Stimulated activated CD8-positive, alpha-beta memory T cell treated with anti-CD3 and anti-CD28 coated beads, Interleukin-4, amount 100 ng/mL, for 1 hour (primary cell): ENCODE data around the gene CFAP61.
"Not testable (repeated sequence)": the region's sequence is repeated elsewhere in the genome, so short reads cannot be mapped to it uniquely, and the experiment has no call there.

ENCODE experiments used
- DNase-seq, 2 donors: peaks; one replicate each; pipeline ENCODE4 v3.0.0-alpha.2; 2020; ENCODE audit warnings: low read depth in 2 of 2, low spot score in 1 of 2

CFAP61 gene

GRCh38 chr20:20318365-20319161, 266.2 kb downstream of the CFAP61 start:
- DNase-seq: no peak

DNA sequence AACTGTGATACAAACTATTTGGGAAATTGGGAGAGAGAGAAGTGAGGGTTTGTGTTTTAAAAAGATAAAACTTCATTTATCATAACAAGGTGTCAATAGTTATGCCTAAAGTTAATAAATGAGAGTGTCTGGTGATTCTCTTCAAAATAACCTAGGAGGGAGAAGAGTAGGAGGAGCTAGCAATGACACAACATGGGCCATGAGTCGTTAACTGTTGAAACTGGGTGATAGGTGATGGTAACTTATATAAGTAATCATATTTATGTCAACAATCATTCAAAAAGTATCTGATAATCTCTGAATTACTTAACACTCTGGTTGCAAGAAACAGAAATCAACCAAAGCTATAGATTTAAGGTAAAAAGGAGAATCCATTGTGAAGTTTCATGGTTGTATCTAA, 268.8 kb downstream of the CFAP61 start:
- no peak for DNase-seq

DNA sequence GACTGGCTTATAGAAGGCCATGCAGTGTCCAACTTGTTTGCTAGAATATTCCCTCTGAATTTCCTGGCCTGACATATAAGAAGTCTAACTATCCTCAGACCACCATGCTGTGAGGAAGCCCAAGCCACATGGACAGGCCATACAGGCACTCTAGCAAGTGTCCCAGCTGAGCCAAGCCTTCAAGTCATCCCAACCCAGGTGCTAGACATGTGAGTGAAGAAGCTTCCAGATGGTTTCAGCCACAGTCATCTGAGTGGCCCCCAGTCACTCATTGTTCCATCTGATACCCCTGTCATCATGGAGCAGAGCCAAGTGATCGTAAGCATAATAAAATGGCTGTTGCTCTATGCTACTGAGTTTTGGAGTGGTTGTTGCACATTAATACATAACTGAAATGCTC, 269.6 kb downstream of the CFAP61 start:
- DNase-seq: no peak

GRCh38 chr20:20322912-20323311, 270.6 kb downstream of the CFAP61 start:
- DNase-seq: no peak

- no peak for DNase-seq
These were observed 275.4 kb downstream of the CFAP61 start for GRCh38 chr20:20327746-20328145.

GRCh38 chr20:20329564-20329963, 277.2 kb downstream of the CFAP61 start:
- no peak for DNase-seq

- DNase-seq: no peak
These were observed 278.8 kb downstream of the CFAP61 start for GRCh38 chr20:20331156-20331555.

GRCh38 chr20:20331817-20332216, 279.5 kb downstream of the CFAP61 start:
- no peak for DNase-seq

GRCh38 chr20:20333866-20334265, 281.5 kb downstream of the CFAP61 start:
- no peak for DNase-seq

DNA sequence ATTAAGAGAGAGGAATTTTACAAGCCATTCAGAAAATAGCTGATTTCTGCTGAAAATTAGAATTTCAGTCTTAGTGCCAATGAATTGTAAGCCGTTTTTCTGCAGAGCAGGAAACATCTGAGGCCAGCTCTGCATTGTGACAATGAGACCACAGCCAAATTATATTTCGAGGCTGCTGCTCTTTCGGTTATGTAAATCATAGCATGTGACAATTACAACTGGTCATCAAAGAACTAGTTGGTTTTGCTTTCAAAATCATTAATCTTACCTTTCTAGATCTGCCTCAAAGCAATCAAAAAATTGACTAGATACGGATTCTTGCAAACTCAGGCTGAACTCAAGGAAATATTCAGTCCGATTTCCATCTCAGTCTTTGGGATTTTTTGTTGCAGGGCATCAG, 282.2 kb downstream of the CFAP61 start:
- no peak for DNase-seq

GRCh38 chr20:20338133-20338730, 285.9 kb downstream of the CFAP61 start:
- no peak for DNase-seq

GRCh38 chr20:20340443-20340842, 288.1 kb downstream of the CFAP61 start:
- no peak for DNase-seq

- DNase-seq: no peak
These were observed 289.0 kb downstream of the CFAP61 start for GRCh38 chr20:20341371-20341770.

GRCh38 chr20:20342066-20342465, 289.7 kb downstream of the CFAP61 start:
- DNase-seq: no peak

- no peak for DNase-seq
These were observed 291.6 kb downstream of the CFAP61 start for GRCh38 chr20:20343932-20344331.

GRCh38 chr20:20344476-20344875, 292.1 kb downstream of the CFAP61 start:
- DNase-seq: no peak

GRCh38 chr20:20353576-20353975, 301.2 kb downstream of the CFAP61 start:
- DNase-seq: no peak

GRCh38 chr20:20355503-20355902, 303.2 kb downstream of the CFAP61 start:
- DNase-seq: not testable (repeated sequence)

GRCh38 chr20:20358801-20359200, 306.5 kb downstream of the CFAP61 start:
- no peak for DNase-seq

- no peak for DNase-seq
These were observed 307.3 kb downstream of the CFAP61 start for GRCh38 chr20:20359628-20360027.

- DNase-seq: no peak
These were observed 308.1 kb downstream of the CFAP61 start for GRCh38 chr20:20360464-20360863.

DNA sequence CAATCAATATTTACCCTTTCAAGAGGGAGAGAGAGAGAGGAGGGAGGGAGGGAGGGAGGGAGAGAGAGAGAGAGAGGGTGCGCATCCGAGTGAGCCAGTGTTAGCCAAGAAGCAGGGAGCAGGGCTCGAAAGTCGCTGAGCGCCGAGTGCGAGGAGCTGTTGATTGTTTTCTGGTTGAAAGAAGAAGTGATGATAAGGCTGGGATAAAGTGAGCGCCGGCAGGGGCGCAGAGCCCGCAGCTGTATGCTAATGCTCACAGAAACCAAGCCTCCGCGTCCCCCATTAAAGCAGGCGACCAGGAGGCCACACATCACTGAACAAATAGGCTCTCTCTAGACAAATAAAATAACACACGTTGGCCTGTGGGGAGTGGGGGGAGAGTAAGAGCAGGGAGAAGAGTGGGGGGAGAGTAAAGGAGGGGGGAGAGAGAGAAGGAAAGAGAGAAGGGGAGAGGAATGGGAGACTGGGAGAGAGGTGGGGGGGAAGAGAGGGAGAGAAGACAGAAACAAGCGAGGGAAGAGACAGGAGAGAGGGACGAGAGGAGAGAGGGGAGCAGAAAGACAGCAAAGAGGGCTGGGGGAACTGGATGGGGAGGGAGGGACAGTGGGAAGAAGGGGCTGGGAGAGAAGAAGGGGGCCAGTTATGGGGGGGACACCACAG, 310.6 kb downstream of the CFAP61 start:
- DNase-seq: no peak
